DND-41 (cell line): Measurements from ENCODE around the gene ENAH.

ENCODE experiments used
- ATAC-seq: fragments of 200-7000 bp; cut with Tn5 transposase; 3 replicates; pipeline ENCODE4 v1.9.1; 2021; ENCODE audit warnings: low read depth; ENCODE audit not compliant: insufficient read depth
- DNase-seq: peaks from one replicate; pipeline ENCODE4 v3.0.0-alpha.2; 2020
- H2AFZ ChIP-seq: 2 replicates; pipeline ENCODE4 v1.6.0; 2012; ENCODE audit warnings: low read depth, low read length
- H3K27ac ChIP-seq: 2 replicates; pipeline ENCODE4 v1.5.1; 2012; ENCODE audit warnings: low read length, inconsistent platforms
- H3K27me3 ChIP-seq: fragments of 200-600 bp; sonication (generic); 2 replicates; pipeline ENCODE4 v1.6.0; 2012; ENCODE audit warnings: low read length, mild to moderate bottlenecking, inconsistent platforms; ENCODE audit not compliant: insufficient read depth, poor library complexity
- H3K36me3 ChIP-seq: 2 replicates; pipeline ENCODE4 v1.5.1; 2012; ENCODE audit warnings: low read length, inconsistent platforms; ENCODE audit not compliant: insufficient read depth
- H3K4me1 ChIP-seq: 2 replicates; pipeline ENCODE4 v1.5.1; 2012; ENCODE audit warnings: mild to moderate bottlenecking, low read length; ENCODE audit not compliant: insufficient read depth
- H3K4me2 ChIP-seq: 2 replicates; pipeline ENCODE4 v1.6.0; 2012; ENCODE audit warnings: mild to moderate bottlenecking, moderate library complexity, low read length, inconsistent platforms; ENCODE audit not compliant: insufficient read depth
- H3K4me3 ChIP-seq, 2 experiments: fragments of 200-600 bp in 1 of 2; shearing (Covaris generic) in 1 of 2; 2 replicates each; pipeline ENCODE4 v1.5.1; 2012 to 2016; ENCODE audit warnings: inconsistent platforms in 2 of 2, low read length in 2 of 2, mild to moderate bottlenecking in 2 of 2, low read depth in 1 of 2, moderate library complexity in 1 of 2
- H3K79me2 ChIP-seq: 2 replicates; pipeline ENCODE4 v1.6.0; 2012; ENCODE audit warnings: low read length, inconsistent platforms; ENCODE audit not compliant: insufficient read depth
- H3K9ac ChIP-seq: 2 replicates; pipeline ENCODE4 v1.6.0; 2012; ENCODE audit warnings: low read depth, mild to moderate bottlenecking, inconsistent platforms, low read length, moderate library complexity
- H3K9me3 ChIP-seq: 2 replicates; pipeline ENCODE4 v1.5.1; 2012; ENCODE audit warnings: low read length, moderate library complexity, mild to moderate bottlenecking, inconsistent platforms; ENCODE audit not compliant: insufficient read depth, severe bottlenecking
- H4K20me1 ChIP-seq: 2 replicates; pipeline ENCODE4 v1.6.0; 2012; ENCODE audit warnings: low read length; ENCODE audit not compliant: insufficient read depth
- EZH2 ChIP-seq: IDR thresholded peaks from 3 replicates; pipeline ENCODE4 v1.6.1; 2012; ENCODE audit warnings: borderline replicate concordance, low read depth, mild to moderate bottlenecking, moderate library complexity, low read length, inconsistent platforms; ENCODE audit not compliant: severe bottlenecking
- TF ChIP-seq, protein P1 (sequence below): IDR thresholded peaks from 2 replicates; pipeline ENCODE4 v1.5.1; 2012; ENCODE audit warnings: borderline replicate concordance, low read length, moderate library complexity, mild to moderate bottlenecking; ENCODE audit not compliant: poor library complexity, severe bottlenecking; ENCODE audit errors: extremely low read depth

Gene ENAH

DNA sequence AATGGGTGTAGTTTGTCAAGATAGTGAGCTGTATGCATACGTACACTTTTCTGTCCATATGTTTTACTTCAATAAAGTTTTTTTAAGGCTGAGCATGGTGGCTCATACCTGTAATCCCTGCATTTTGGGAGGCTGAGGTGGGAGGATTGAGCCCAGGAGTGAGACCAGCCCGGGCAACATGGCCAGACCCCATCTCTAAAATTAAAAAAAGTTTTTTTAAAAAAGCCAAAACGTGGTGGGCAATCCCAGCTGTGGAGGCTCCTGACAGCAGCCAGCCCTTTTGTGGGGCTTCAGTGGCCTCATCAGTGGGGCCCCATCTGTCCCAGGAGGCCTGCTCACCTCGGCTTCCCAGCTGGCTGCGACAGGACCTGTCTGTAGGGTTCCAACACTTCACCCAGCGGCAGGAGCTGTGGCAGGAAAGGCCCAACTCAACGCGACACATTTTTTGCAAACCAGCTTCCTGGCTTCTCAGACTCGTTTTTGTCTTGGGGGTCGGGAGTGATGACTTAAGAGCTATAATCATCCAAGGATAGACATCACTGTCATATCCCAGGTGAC is 168.2 kb downstream of the ENAH start:
- no peak overlapping the region for H3K27ac ChIP-seq
- H3K4me2 ChIP-seq: no peak overlapping the region
- DNase-seq (no peak), ATAC-seq (no peak)
- H3K79me2 ChIP-seq: no peaks in the 10 kb centered on the region
- H3K9ac ChIP-seq: no peak overlapping the region
- peaks cover 6% of the 10 kb centered on the region for H3K27me3 ChIP-seq
- H3K9me3 ChIP-seq: no peaks in the 10 kb centered on the region
- no peaks in the 10 kb centered on the region for H3K4me1 ChIP-seq
- H3K36me3 ChIP-seq: no peaks in the 10 kb centered on the region
- no peak overlapping the region for H3K4me3 ChIP-seq
- no peak for TF ChIP-seq EZH2
- TF ChIP-seq, protein P1, sequence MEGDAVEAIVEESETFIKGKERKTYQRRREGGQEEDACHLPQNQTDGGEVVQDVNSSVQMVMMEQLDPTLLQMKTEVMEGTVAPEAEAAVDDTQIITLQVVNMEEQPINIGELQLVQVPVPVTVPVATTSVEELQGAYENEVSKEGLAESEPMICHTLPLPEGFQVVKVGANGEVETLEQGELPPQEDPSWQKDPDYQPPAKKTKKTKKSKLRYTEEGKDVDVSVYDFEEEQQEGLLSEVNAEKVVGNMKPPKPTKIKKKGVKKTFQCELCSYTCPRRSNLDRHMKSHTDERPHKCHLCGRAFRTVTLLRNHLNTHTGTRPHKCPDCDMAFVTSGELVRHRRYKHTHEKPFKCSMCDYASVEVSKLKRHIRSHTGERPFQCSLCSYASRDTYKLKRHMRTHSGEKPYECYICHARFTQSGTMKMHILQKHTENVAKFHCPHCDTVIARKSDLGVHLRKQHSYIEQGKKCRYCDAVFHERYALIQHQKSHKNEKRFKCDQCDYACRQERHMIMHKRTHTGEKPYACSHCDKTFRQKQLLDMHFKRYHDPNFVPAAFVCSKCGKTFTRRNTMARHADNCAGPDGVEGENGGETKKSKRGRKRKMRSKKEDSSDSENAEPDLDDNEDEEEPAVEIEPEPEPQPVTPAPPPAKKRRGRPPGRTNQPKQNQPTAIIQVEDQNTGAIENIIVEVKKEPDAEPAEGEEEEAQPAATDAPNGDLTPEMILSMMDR: no peak
- no peak overlapping the region for H2AFZ ChIP-seq
- no peaks in the 10 kb centered on the region for H4K20me1 ChIP-seq

DNA sequence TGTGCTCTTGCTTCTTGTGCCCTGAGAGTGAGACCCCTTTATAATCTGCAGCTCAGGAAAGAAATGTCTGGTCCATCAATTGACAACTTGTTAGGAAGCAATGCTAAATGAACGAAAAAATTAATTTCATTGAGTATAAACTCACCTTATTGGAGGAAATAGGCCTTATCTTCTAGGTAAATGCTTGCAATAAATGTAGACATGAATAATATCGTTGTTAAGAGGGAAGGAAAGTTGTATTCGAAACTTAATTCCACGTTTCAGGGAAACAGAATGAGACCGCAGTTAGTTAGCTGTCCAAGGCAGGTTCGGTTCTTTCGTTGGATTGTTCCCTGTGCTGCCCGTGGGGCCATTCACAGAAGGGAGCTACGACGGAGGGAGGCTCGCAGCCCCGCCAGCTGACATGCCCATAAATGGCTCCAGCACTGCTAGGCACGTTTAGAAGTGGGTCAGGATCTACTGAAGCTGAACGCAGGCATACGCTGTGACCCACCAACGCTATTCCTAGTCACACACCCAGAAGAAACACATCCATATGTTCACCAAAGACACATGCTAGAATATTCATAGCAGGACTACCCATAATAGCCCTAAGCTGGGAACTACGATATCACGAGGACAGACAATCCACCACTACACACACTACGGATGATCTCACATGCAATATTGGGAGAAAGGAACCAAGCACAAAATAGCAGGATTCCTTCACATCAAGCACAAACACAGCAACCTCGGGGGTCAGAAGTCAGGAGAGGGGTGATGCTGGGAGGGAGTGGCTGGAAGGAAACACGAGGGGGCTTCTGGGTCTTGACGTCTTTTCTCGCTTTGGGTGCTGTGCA is 168.9 kb downstream of the ENAH start:
- no peak for DNase-seq
- peaks cover 6% of the 10 kb centered on the region for H3K27me3 ChIP-seq
- H3K36me3 ChIP-seq: no peaks in the 10 kb centered on the region
- no peaks in the 10 kb centered on the region for H4K20me1 ChIP-seq
- ATAC-seq: no peak
- no peak overlapping the region for H3K4me2 ChIP-seq
- no peaks in the 10 kb centered on the region for H3K9me3 ChIP-seq
- H3K79me2 ChIP-seq: no peaks in the 10 kb centered on the region
- H3K4me1 ChIP-seq: no peaks in the 10 kb centered on the region
- no peak overlapping the region for H3K9ac ChIP-seq
- H2AFZ ChIP-seq: no peak overlapping the region
- no peak overlapping the region for H3K27ac ChIP-seq
- no peak overlapping the region for H3K4me3 ChIP-seq
- TF ChIP-seq EZH2: no peak
- TF ChIP-seq, protein P1: no peak

DNA sequence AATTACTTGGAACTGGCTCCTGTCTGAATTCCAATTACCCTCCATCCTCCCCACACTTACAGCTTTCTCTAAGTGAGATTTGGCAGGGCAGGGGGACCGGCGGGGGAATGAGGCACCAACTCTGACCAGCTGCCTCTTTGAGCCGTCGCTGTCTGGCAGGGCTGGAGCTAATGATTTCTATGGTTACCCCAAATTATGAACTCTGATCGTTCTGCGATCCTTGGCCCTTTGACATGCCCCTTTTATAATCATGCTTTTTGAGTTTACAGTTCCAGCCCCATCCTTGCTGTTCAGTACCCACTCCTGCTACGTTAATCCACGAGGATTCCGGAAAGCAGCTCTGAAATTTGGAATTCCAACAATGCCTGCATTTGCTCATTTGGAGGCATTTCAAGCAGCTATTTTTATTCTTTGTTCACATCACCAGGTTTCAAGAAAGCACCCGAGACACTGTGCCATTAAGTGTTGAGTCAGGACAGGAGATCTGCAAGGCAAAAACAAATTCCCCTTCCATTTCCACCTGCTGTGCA is 170.4 kb downstream of the ENAH start:
- no peaks in the 10 kb centered on the region for H3K9me3 ChIP-seq
- H3K4me3 ChIP-seq: no peak overlapping the region
- H3K79me2 ChIP-seq: no peaks in the 10 kb centered on the region
- TF ChIP-seq EZH2: no peak
- TF ChIP-seq, protein P1: no peak
- H2AFZ ChIP-seq: no peak overlapping the region
- peaks cover 6% of the 10 kb centered on the region for H3K27me3 ChIP-seq
- H3K9ac ChIP-seq: no peak overlapping the region
- H3K4me2 ChIP-seq: no peak overlapping the region
- no peaks in the 10 kb centered on the region for H3K36me3 ChIP-seq
- ATAC-seq (no peak), DNase-seq (no peak)
- no peak overlapping the region for H3K27ac ChIP-seq
- no peaks in the 10 kb centered on the region for H4K20me1 ChIP-seq
- no peaks in the 10 kb centered on the region for H3K4me1 ChIP-seq
